ENCODE data around the gene KIAA1328.

Gene KIAA1328

DNA sequence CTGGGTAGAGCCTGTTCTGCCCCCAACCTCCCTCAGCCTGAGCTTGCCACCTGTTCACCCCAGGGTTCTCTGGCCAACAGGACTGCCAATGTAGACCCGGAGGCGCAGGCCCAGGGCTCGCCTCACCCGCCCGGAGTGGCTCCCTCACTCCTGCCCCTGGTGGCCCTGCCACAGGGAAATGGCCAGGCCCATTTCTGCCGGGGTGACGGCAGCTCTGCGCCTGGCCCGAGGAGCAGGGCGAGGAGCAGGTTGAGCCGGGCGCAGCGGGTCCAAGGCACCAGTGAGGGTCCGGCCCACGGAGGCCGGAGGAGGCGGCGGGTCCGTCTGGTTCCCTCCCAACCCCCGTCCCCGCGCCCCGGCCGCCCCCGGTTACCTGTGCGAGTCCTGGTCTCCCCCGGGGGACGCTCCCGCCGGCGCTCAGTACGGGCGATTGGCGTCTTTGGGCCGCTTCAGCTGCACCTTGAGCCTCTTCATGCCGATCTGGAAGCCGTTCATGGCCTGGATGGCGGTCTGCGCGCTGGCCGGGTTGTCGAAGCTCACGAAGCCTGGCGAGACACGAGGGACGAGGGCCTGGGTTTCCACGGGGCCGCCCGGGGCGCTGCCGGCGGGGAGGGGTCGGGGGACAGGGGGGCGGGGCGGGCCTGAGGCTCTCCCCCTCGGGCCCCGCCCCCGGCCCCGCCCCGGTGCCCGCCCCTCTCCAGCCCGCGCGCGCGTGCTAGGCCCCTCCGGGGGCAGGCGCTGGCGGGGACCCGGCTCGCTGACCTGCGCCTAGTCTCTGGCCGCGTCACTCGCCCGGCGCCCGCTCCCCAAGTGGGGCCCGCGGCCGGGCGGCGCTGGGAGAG is 424.7 kb downstream of the KIAA1328 start:
- DNase-seq (ENCODE audit: low spot score), result no peak

DNA sequence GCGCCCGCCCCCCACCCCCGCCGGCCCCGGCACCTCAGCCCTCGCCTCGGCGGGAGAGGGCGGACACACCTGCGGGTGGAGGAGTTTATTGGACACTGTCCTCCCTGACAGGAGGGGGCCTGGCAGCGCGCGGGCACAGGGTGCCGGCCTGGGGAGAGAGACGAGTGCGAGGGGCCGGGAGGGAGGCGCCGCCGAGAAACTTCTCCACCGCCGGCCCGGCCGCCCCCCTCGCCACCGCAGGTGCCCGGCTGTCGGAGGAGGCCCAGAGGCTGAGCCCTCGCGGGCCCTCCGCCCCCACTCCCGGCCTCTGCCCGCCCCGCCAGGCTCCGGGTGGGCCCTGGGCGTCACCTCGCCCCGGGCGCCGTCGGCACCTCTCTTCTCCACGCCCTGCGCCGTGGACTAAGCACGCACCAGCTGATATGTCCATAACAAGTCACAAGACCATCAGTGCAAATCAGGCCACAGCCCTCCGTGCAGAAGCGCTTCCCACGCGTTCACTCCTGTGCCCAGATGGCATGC is 425.4 kb downstream of the KIAA1328 start:
- DNase-seq (ENCODE audit: low spot score), result no peak

DNA sequence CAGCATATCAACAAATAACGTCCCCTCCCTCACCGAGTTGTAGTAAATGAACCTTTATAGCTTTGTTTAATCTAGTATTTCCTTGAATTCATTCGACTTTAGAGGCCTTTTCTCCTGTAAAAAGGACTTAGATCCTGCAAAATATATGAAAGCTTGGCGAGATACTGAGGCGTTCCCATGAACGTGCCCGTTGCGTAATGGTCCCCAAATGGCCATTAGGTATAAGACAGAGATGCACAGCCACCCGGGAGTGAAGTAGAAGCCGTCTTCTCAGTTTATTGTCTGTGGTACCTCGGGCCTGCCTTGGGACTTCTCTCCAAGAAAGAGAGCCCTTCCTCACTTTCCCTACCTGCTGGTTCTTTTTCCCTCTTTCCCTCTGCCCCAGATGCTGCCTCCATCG is 426.0 kb downstream of the KIAA1328 start:
- no peak for DNase-seq (ENCODE audit: low spot score)

DNA sequence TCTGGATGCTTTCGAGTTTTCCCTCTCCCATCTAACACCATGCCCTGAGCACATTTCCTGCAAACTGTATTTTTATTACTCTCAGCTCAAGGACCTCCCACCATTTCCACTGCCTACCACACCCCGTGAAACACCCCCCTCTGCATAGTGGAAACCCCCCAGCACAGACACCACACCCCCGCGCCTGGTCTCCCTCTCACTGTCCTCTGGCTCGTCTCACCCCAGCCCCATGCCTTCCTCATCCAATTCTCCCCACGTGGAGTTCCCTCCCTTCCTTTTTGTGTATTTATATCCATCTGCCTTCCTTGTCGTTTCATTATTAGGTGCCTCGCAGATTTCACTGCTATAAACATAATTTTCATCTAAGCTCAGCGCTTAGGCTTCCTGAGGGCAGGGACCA is 429.2 kb downstream of the KIAA1328 start:
- DNase-seq (ENCODE audit: low spot score), result no peak

DNA sequence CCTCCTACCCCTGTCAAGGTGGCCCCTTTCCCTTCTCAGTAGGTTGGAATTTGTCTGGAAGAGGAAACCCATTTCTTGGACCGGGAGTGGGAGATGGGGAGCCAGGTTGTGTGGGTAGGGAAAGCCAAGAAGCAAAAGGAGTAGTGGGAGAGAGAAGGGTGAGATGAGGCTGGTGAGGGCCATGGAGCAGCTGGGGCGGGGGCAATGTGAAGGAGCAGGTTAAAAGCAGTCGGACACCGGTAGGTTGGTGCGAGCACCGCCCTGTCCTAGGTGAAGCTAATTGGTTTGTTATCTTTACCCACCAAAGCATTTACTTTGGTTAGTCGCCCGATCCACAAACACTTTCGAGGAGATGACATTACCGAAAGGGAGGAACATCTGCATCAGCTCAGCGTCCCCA is 429.9 kb downstream of the KIAA1328 start:
- no peak for DNase-seq (ENCODE audit: low spot score)

DNA sequence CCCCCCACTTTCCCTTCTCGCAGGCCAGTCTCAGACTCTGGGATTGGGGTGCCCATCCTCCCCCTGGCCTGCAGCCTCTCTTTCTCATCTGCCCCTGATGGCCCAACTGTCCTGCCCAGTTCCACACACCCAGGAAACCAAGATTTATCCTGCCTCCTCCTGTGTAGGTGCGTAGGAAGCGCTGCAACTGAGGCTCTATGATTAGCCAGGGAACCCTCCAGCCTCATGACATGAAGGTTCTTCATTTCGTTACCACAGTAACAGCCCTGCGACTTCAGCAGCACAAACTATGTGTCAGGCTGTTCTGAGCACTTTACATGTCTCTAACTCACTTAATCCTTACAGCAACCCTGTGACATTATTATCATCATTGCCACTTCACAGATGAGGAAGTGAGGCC is 430.8 kb downstream of the KIAA1328 start:
- DNase-seq (ENCODE audit: low spot score), result no peak

DNA sequence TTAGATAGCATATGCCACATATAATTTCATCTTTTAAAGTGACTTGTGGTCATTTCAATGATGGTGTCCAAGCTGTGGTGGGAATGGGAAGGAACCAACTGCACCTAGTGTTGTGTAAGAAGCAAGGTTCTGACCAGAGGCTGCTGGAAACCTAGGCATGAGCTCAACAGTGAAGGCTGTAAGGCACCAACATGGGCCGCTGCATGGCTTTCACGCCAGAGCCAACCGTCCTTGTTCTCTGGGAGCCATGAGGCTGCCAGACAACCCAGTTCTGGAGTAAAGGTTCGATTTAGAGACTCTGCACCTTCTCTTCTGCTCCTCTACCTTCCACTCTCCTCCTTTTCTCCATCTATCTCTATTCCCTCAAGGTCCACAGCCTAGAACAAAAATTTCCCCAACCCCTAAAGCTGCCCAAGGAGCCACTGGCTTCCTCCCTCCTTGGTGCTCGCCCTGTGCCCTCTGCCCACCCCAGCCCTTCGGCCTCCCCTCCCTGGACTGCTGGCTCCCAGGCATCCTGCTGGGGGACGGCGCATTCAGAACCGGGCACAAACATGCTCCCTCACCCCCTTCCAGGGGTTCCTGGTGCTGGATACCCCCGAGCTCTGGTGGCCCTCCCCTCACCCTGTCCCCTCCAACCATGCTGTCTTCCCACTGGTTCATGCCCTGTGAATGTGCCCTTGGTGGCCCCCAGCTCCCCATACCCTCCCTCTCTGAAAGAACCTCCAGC is 431.6 kb downstream of the KIAA1328 start:
- DNase-seq (ENCODE audit: low spot score), result no peak

DNA sequence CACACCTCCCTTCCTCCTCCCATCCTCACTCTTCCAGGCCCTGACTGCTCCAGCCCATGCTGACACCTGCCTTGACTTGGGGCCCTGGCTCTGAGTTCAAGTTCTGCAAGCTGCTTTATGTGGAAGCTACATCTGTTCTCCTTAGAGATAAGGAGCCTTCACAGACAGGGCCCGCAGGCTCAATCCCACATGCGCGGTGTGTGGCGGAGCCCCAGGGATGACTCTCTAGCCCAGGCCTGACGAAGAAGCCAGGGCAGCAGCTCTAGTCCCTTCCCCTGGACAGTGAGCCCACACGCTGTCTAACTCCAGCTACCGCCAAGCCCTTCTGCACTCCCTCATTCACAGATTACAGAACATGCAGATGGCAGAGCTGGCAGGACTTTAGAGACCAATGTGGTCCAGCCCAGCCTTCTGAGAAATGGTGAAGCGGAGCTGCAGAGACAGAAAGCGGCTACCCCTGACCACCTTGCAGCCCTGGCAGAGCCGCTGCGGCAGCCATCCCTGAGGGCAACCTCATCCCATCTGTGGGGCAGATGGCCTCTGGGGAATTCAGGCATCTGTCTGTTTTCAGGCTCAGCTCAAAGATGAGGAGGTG is 432.4 kb downstream of the KIAA1328 start:
- no peak for DNase-seq (ENCODE audit: low spot score)

DNA sequence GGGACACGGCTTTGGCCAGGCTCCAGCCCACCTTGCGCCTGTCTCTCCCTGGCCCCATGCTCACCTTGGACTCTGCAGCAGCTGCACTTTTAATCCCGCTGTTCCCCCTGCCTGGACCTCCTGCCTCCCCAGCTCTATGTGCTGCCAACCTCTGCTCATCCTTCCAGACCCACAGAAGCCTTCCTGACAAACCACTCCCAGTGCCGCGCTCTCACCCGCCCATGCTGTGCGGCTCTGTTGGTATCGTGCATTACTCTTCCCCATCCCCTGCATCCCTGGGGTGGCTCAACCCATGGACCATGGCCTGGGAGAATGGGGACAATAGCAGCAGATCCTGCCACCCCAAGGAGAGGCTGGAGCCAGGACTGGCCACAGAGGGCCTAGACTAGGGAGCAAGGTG is 433.1 kb downstream of the KIAA1328 start:
- DNase-seq (ENCODE audit: low spot score), result no peak

DNA sequence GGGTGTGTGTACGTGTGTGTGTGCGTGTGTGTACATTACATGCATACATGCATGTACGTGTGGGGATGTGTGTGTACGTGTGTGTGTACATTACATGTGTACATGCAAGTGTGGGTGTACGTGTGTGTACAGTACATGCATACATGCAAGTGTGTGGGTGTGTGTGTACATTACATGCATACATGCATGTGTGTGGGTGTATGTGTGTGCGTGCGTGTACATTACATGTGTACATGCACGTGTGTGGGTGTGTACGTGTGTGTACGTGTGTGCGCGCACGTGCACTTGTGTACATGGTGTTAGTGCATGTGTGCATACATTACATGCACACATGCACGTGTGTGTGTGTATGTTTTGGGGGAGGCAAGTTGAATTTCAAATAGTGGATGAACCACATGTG is 436.0 kb downstream of the KIAA1328 start:
- DNase-seq (ENCODE audit: low spot score), result no peak

DNA sequence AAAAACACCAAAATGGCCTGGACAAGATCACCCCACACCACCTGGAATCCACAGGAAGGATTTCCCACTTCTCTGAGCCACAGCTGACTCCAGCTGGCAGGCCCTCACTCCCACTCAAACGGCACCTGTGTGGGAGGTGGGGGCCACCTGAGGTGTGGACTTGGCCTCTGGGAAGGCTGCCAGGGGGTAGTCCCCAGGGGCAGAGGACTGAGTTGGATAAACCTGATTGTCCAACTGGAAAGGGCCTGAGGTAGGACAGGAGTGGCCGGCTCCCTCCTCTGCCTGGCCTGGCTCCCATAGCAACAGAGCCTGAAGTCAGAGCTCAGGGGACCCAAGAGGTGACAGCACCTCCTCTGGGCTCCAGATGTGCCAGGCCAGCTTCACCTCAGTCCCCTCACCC is 436.5 kb downstream of the KIAA1328 start:
- no peak for DNase-seq (ENCODE audit: low spot score)

DNA sequence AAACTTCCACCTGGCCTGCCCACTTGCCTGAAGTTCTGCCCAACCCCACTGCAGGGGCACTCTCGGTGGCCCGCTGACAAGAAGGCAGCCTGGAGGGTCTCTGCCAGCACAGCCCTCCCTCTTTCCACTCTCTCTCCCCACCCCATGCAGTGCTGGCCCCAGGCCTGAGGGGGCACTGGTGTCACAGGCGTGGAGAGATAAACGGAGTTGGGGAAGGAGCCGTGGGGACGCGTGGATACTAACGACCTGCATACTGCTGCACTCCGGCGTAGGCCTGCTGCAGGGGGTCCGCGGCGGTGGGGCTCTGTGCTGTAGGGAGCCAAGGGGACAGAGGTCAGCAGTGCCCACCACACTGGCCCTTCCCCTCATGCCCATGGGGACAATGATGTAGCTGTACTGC is 437.4 kb downstream of the KIAA1328 start:
- no peak for DNase-seq (ENCODE audit: low spot score)

DNA sequence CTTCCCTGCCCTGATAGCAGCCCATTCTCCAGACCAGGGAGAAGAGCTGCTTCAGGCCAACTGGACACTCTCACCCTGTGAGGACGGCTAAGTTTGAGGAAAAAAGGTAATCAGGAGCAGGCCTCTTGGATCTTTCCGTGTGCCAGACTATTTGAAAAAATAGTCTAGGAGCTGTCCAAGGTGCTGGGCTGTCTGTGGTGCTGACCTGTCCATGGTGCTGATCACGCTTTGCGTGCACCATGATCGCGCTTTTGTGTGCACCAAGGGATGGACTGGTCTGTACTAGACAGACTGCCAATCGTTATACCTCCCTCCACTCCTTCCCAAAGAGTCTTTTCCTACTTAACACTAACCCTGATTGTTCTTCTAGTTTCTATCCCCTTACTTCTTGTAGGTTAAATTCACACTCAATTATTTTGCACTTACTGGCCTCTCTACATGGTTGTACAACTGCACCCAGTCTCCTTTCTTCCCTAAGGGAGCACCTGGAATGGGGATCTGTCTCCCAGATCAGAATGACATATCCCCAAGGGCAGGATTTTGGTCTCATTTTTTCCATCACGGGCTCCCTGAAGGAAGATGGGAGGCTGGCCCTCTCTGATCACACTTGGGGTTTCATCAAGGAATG is 441.2 kb downstream of the KIAA1328 start:
- DNase-seq (ENCODE audit: low spot score), result peak; percentile 9

DNA sequence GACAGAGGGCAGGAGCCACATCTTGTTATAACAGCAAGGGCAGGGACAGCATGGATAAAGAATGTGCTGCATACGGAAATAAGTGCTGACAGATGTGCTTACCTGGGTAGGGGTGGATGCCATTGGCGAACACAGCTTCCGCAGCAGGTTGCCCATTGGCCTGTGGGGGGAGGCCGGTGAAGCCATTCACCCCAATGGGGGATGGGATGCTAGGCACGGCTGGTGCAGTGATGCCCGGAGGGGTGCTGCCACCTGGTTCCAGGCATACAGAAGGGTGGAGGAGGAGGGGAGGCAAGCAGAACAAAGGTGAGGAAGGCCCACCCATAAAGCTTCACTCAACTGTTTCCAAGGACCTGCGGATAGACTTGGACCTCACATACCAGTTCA is 441.7 kb downstream of the KIAA1328 start:
- no peak for DNase-seq (ENCODE audit: low spot score)

DNA sequence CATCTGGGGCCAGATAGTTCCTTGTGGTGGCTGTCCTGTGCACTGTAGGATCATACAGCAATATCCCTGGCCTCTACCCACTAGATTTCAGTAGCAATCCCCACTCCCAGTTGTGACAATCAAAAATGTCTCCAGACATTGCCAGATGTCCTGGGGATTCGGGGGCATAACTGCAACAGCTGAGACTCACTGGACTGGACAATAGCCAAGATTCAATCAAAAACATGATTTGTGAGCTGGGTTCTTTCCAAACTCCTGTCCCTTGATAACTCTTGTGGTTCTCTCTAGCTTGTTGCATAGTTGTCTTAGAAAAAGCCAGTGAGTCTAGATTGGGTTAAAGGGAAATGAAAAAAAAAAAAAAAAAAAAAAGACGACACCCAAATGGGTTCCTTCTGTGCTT is 443.3 kb downstream of the KIAA1328 start:
- DNase-seq (ENCODE audit: low spot score), result no peak

DNA sequence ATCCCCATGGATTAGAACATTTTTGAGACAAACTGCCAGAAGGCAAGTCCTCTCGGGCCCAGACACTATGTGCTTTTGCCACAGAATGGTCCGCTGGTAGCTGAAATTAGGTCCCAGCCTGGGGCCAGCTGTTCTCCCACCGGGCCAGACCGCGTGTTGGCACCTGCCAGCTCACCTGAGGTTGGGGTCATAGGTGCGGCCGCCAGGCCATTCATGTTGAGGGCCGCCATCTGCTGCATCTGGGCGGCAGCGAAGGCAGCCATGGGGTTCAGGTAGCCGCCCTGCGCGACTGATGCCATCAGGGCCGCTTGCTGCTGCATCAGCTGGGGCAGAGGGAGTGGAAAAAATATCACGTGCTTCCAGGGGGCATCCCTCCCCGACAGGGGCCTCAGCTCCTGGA is 443.9 kb downstream of the KIAA1328 start:
- DNase-seq (ENCODE audit: low spot score), result no peak

DNA sequence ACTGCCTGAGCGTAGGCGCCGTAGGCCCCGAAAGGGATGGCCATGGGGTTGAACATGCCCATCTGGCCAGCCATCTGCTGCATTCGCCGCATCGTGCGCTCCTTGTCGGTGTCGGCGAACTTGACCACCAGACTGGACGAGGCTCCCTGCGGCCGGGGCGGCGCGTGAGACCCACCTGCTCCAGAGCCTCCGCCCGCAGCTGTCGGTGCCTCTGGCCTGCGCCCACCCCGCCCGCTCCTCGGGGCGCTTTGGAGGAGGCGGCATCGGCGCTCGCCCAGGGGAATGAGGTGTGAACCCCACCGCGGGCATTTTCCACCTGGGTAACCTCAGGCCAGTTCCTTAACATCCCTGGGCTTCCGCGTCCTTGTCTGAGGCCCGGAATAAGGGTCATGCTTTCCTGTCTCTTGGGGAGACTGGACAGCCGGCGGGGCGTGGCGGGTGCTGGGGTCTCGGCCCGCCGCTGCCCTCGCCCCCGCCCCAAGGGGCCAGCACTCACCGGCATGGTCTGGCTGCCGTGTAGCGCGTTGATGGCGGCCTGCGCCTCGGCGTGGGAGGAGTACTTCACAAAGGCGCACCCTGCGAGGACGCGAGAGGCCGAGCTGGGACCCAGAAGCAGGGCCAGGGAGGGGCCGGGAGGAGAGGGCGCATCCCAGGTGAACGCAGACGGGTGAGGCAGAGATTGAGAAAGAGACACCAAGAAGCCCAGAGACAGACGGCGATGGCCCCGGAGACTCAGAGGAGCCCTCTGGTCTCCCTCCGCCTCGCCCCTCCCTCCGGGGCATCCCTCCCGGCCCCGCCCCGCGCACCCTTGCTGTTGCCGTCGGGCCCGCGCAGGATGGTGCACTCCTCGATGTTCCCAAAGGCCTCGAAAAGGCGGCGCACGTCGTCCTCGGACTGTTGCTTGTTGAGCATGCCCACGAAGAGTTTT is 445.6 kb downstream of the KIAA1328 start:
- DNase-seq (ENCODE audit: low spot score), result no peak

DNA sequence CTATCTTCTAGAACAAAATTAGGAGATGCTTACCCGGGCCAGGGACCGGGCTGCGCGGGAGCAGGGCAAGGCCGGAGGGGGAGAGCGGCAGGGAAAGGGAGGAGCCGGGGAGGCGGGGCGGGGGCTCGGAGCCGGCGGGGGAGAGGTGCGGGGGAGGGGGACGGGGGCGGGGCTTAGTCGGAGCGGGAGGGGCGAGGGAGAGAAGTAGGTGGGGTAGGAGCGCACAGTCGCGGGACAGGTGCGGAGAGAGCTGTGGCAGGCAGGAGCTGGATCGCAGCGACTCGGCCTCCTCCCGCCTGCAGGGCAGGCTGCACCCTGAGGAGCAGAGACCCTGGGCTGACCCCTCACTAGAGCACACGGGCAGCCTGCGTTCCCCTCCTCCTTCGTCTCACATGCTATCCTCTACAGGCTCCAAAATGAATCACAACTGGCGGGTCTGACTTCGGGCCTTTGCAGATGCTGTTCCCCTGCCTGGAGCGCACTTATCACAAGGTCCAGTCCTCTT is 446.4 kb downstream of the KIAA1328 start:
- no peak for DNase-seq (ENCODE audit: low spot score)

DNA sequence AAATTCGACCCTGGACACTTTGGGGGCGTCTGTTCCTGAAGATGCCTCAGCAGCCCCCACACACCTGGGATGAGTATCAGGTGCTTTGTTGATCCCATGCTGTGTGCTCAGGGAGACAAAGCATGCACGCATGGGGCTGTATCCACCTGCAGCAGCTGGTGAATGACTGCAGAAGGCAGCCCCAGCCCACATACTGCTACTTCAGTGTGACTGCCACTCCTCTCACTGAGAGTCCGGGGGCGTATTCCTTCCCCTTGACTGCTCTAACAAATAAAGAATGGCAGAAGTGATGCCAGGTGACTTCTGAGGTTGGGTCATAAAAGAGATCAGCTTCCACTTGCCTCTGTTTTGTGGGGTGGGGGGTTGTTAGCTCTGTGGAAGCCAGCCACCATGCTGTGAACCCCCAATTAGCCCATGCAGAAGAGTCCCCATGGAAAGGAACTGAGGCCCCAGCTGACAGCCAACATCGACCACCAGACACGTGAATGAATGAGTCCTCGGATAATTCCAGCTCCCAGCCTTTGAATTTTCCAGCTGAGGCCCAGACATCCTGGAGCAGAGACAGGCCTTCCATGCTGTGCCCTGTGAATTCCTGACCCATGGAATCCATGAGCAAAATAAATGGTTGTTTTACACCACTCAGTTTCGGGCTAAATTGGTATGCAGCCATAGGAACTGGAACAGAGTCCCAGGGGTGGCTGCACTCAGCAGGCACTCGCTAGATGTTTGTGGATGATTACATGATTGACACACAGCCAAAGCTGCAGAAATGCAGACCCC is 447.4 kb downstream of the KIAA1328 start:
- DNase-seq (ENCODE audit: low spot score), result no peak

DNA sequence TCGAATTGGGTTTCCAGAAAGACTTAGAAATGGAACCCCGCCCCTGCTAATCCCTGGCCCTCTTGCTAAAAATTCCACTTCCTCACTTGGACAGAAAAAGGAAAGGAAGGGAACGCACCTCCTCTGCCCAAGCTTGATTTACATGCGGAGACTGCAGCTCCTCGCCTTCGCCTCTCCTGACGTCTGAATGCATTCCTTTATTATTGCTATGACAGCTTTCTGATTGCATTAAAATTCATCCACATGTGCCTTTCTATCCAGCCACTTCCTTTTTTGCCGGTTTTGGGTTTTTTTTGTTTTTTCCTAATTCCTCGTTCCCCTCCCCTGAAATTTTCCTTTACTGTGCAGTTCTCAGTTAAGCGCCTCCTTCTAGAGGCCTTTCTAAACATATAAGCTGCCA is 448.9 kb downstream of the KIAA1328 start:
- no peak for DNase-seq (ENCODE audit: low spot score)

All from globus pallidus (tissue), 1 donor.